Upper lobe of right lung (tissue), 1 donor: ENCODE measurements around the gene ZNF324B. TPM values are rescaled to one million over a fixed set of nuclear protein-coding genes. Genes with fewer than 3 reads are reported as not detected.

Experiments used
- ATAC-seq: fragments of 200-7000 bp; cut with Tn5 transposase; one replicate; pipeline ENCODE4 v1.9.1; 2020; ENCODE audit warnings: mild to moderate bottlenecking, moderate library complexity
- DNase-seq: peaks from one replicate; pipeline ENCODE4 v3.0.0-alpha.2; 2020
- H3K27ac ChIP-seq: fragments of 200-600 bp; one replicate; pipeline ENCODE4 v1.8.0; 2022
- H3K27me3 ChIP-seq: fragments of 200-600 bp; one replicate; pipeline ENCODE4 v1.8.0; 2022; ENCODE audit warnings: mild to moderate bottlenecking
- H3K36me3 ChIP-seq: fragments of 200-600 bp; one replicate; pipeline ENCODE4 v1.8.0; 2022
- H3K4me1 ChIP-seq: fragments of 200-600 bp; one replicate; pipeline ENCODE4 v1.8.0; 2022
- H3K4me3 ChIP-seq: fragments of 200-600 bp; one replicate; pipeline ENCODE4 v1.8.0; 2022; ENCODE audit warnings: mild to moderate bottlenecking
- H3K9me3 ChIP-seq: fragments of 200-600 bp; one replicate; pipeline ENCODE4 v1.8.0; 2022
- CTCF ChIP-seq: fragments of 200-600 bp; IDR thresholded peaks from one replicate; pipeline ENCODE4 v1.8.0; 2022; ENCODE audit warnings: antibody characterized with exemption
- intact Hi-C: fragments of 100-400 bp; cut with DNase I; formaldehyde crosslinking; loops from one replicate; pipeline ENCODE4 v1.11.0; 2022
- total RNA-seq: library from RNA; stranded (reverse); fragmentation: NEBNext Ultra II Directional; extraction: Animal tissue kit (Norgen Biotek cat#: 25700); gene quantifications from one replicate; pipeline ENCODE4 v1.2.1, GENCODE V29; 2021
- donor health status: DM: no; HTN: yes; CAD: no; lungs with severe emphysema.

ZNF324B gene
- total RNA-seq, 1 donor from 2014 or later: 6.9 TPM

GRCh38 chr19:58408152-58409009 is 43.0 kb upstream of the ZNF324B start, which contains the start of gene ZNF584:
Gene ZNF584 (plus strand): TSS chr19:58408649. CDS start chr19:58409148, 499 bp downstream.
- peak within 1 kb of the TSS; percentile 97 for H3K4me3 ChIP-seq
- intact Hi-C loops: no loop called here
- TF ChIP-seq CTCF: no peak
- ATAC-seq: peak; percentile 98
- no peaks in the 10 kb centered on the region for H3K36me3 ChIP-seq
- H3K27ac ChIP-seq: peak within 1 kb of the TSS; percentile 88
- peak; percentile 98 for DNase-seq
- peaks cover 20% of the 10 kb centered on the region for H3K4me1 ChIP-seq
- no peaks in the 10 kb centered on the region for H3K27me3 ChIP-seq
- H3K9me3 ChIP-seq: no peaks in the 10 kb centered on the region

- no peaks in the 10 kb centered on the region for H3K9me3 ChIP-seq
- TF ChIP-seq CTCF: no peak
- peak; percentile 14 for ATAC-seq
- H3K36me3 ChIP-seq: no peaks in the 10 kb centered on the region
- H3K27ac ChIP-seq: peak overlapping the region; percentile 88
- intact Hi-C loops: no loop called here
- peak overlapping the region; percentile 97 for H3K4me3 ChIP-seq
- no peaks in the 10 kb centered on the region for H3K27me3 ChIP-seq
- H3K4me1 ChIP-seq: peaks cover 20% of the 10 kb centered on the region
- peak; percentile 73 for DNase-seq
These were observed 42.2 kb upstream of the ZNF324B start for GRCh38 chr19:58409010-58409790.

GRCh38 chr19:58416604-58417003 is 34.8 kb upstream of the ZNF324B start:
- Histone ChIP-seq H3K4me1 (no peaks in the 10 kb centered on the region), H3K27me3 (no peaks in the 10 kb centered on the region), H3K9me3 (no peaks in the 10 kb centered on the region), H3K4me3 (no peak overlapping the region), H3K27ac (no peak overlapping the region), H3K36me3 (peaks cover 36% of the 10 kb centered on the region)
- ATAC-seq (no peak), DNase-seq (no peak)
- intact Hi-C loops: no loop called here
- no peak for TF ChIP-seq CTCF

- Histone ChIP-seq H3K9me3 (no peaks in the 10 kb centered on the region), H3K4me1 (no peaks in the 10 kb centered on the region), H3K4me3 (no peak overlapping the region), H3K27ac (no peak overlapping the region), H3K27me3 (no peaks in the 10 kb centered on the region), H3K36me3 (peaks cover 36% of the 10 kb centered on the region)
- TF ChIP-seq CTCF: no peak
- no peak for ATAC-seq
- intact Hi-C loops: no loop called here
- DNase-seq: no peak
These were observed 34.4 kb upstream of the ZNF324B start for GRCh38 chr19:58417071-58417470.

GRCh38 chr19:58428617-58429016 is 22.8 kb upstream of the ZNF324B start:
- Histone ChIP-seq H3K4me3 (no peak overlapping the region), H3K9me3 (peaks cover 46% of the 10 kb centered on the region), H3K4me1 (no peaks in the 10 kb centered on the region), H3K36me3 (peaks cover under 1% of the 10 kb centered on the region), H3K27ac (no peak overlapping the region), H3K27me3 (no peaks in the 10 kb centered on the region)
- no peak for DNase-seq
- intact Hi-C loops: no loop called here
- ATAC-seq: no peak
- no peak for TF ChIP-seq CTCF
